Suprapubic skin (tissue), 3 donors: ENCODE measurements around the gene CUEDC1.

Experiments used
- CTCF ChIP-seq, 2 donors: fragments of 200-600 bp in 1 of 2; fragments of 450-650 bp in 1 of 2; sonication (generic) in 1 of 2; IDR thresholded peaks; one replicate each; pipeline ENCODE4 v1.5.1; 2016 to 2019; ENCODE audit warnings: antibody characterized with exemption in 2 of 2, mild to moderate bottlenecking in 1 of 2, moderate library complexity in 1 of 2
- POLR2A ChIP-seq, 2 donors: fragments of 450-650 bp; IDR thresholded peaks; one replicate each; pipeline ENCODE4 v1.6.1; 2017; ENCODE audit warnings: antibody characterized with exemption in 2 of 2, mild to moderate bottlenecking in 2 of 2, moderate library complexity in 2 of 2

GRCh38 chr17:57920916-57921703 is 34.1 kb downstream of the CUEDC1 start:
- TF ChIP-seq CTCF (IDR thresholded peaks at IDR 0.05): no peak
- no peak for TF ChIP-seq POLR2A (IDR thresholded peaks at IDR 0.05)
